Ovary (tissue), 9 donors: Measurements from ENCODE around the gene TNFRSF19. TPM values are rescaled to one million over a fixed set of nuclear protein-coding genes. Genes with fewer than 3 reads are reported as not detected.

Experiments
- DNase-seq, 5 donors: peaks; one replicate each; pipeline ENCODE4 v3.0.0-alpha.2; 2019 to 2020
- H3K27ac ChIP-seq, 2 donors: fragments of 200-600 bp; one replicate each; pipeline versions ENCODE4 v1.5.1 to v1.8.0; 2019 to 2022
- H3K27me3 ChIP-seq: fragments of 200-600 bp; one replicate; pipeline ENCODE4 v1.8.0; 2022
- H3K36me3 ChIP-seq: fragments of 200-600 bp; sonication (generic); one replicate; pipeline ENCODE4 v1.5.1; 2019
- H3K4me1 ChIP-seq: one replicate; pipeline ENCODE4 v1.8.1; 2013; ENCODE audit warnings: mild to moderate bottlenecking, moderate library complexity; ENCODE audit not compliant: insufficient read depth
- H3K4me3 ChIP-seq: fragments of 200-600 bp; sonication (generic); one replicate; pipeline ENCODE4 v1.5.1; 2017
- H3K9me3 ChIP-seq, 2 donors: fragments of 200-600 bp in 1 of 2; sonication (generic) in 1 of 2; one replicate each; pipeline versions ENCODE4 v1.5.1 to v1.8.1; 2013 to 2019; ENCODE audit warnings: mild to moderate bottlenecking in 1 of 2, moderate library complexity in 1 of 2
- EP300 ChIP-seq: sonication (generic); formaldehyde crosslinking; IDR thresholded peaks from one replicate; pipeline ENCODE4 v1.6.1; 2017; ENCODE audit warnings: antibody characterized with exemption
- POLR2A ChIP-seq: fragments of 450-650 bp; IDR thresholded peaks from one replicate; pipeline ENCODE4 v1.6.1; 2017; ENCODE audit warnings: antibody characterized with exemption, mild to moderate bottlenecking, moderate library complexity
- WGBS, 3 donors: extraction: QIAGEN DNeasy Blood & Tissue Kit in 1 of 3; methylation state at CpG; one replicate each; pipeline versions ENCODE4 v1.1.5 to v1.1.7; 2013 to 2017; 5-methylcytosine and 5-hydroxymethylcytosine counted together
- intact Hi-C, 4 donors: fragments of 100-400 bp; cut with DNase I; formaldehyde crosslinking; loops; one replicate each; pipeline versions ENCODE4 v1.11.0 to v1.15.1; 2022 to 2023
- polyA plus RNA-seq, 2 donors: library from polyadenylated mRNA; stranded (reverse); fragments of 200-250 nt in 1 of 2; fragments of 350-450 nt in 1 of 2; fragmentation: Illumina TruSeq in 1 of 2; extraction: RNeasy Lipid Tissue Mini Kit (QIAGEN cat#74804) in 1 of 2; gene quantifications; one replicate each; pipeline ENCODE4 v1.2.3, GENCODE V29; 2013 to 2014
- total RNA-seq, 7 donors: library from RNA; depleted of rRNA in 2 of 7; stranded (reverse); fragments of >200 nt in 2 of 7; fragmentation: NEBNext Ultra II Directional in 3 of 7; extraction: Animal tissue kit (Norgen Biotek cat#: 25700) in 3 of 7; gene quantifications; one replicate each; pipeline versions ENCODE4 v1.1.0 to v1.2.4, GENCODE V29; 2016 to 2023
- TF ChIP-seq, protein P1 (sequence below), 3 donors: fragments of 450-650 bp in 2 of 3; fragments of 200-600 bp in 1 of 3; IDR thresholded peaks; one replicate each; pipeline versions ENCODE4 v1.5.1 to v1.8.0; 2016 to 2022; ENCODE audit warnings: antibody characterized with exemption in 3 of 3, mild to moderate bottlenecking in 1 of 3
- donor health status: DM: no; HTN: no; CAD: no; lungs with moderate emphysema.
- donor health status: DM: no; HTN: no; CAD: no.
- donor health status: Bipolar disorder and iron deficiency.
- donor health status: DM: yes; HTN: yes; CAD: no.
- donor health status: DM: no; HTN: no; CAD: no.
- donor health status: DM: yes; HTN: yes; CAD: no.

The TNFRSF19 gene
- total and polyA plus RNA-seq, 9 donors = 2.6 to 15.3 (median 4.8) TPM

DNA sequence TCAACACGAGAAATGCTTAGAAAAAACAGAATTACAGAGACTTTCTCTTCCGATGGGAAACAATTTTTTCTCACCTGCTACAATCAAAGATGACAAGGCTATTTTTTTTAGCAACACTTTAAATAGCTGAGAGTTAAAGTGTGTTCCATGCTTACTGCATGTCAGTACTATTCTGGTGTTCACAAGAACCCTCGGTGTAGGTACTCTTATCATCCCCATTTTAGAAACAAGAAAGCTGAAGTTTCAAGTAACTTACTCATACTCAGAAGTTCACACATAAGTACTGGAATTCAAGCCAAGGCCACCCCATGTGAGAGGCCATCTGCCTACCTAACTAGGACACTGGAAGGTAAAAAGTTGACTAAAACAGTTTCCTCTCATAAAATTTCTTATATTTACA, 9.0 kb upstream of the TNFRSF19 start:
- H3K27me3 ChIP-seq = no peaks in the 10 kb centered on the region
- H3K4me3 ChIP-seq = no peak overlapping the region
- H3K4me1 ChIP-seq = peaks cover 5% of the 10 kb centered on the region
- no peak overlapping the region for H3K27ac ChIP-seq
- no peak for DNase-seq
- TF ChIP-seq EP300 = no peak
- TF ChIP-seq, protein P1, sequence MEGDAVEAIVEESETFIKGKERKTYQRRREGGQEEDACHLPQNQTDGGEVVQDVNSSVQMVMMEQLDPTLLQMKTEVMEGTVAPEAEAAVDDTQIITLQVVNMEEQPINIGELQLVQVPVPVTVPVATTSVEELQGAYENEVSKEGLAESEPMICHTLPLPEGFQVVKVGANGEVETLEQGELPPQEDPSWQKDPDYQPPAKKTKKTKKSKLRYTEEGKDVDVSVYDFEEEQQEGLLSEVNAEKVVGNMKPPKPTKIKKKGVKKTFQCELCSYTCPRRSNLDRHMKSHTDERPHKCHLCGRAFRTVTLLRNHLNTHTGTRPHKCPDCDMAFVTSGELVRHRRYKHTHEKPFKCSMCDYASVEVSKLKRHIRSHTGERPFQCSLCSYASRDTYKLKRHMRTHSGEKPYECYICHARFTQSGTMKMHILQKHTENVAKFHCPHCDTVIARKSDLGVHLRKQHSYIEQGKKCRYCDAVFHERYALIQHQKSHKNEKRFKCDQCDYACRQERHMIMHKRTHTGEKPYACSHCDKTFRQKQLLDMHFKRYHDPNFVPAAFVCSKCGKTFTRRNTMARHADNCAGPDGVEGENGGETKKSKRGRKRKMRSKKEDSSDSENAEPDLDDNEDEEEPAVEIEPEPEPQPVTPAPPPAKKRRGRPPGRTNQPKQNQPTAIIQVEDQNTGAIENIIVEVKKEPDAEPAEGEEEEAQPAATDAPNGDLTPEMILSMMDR (IDR thresholded peaks at IDR 0.05) = no peak
- no peak for TF ChIP-seq POLR2A
- H3K36me3 ChIP-seq = no peaks in the 10 kb centered on the region
- 74 to 80% (median 77%) methylated on average over 3 of the region's 3 CpGs for WGBS, 3 donors
- H3K9me3 ChIP-seq = no peaks in the 10 kb centered on the region
- intact Hi-C loops = no loop called here

DNA sequence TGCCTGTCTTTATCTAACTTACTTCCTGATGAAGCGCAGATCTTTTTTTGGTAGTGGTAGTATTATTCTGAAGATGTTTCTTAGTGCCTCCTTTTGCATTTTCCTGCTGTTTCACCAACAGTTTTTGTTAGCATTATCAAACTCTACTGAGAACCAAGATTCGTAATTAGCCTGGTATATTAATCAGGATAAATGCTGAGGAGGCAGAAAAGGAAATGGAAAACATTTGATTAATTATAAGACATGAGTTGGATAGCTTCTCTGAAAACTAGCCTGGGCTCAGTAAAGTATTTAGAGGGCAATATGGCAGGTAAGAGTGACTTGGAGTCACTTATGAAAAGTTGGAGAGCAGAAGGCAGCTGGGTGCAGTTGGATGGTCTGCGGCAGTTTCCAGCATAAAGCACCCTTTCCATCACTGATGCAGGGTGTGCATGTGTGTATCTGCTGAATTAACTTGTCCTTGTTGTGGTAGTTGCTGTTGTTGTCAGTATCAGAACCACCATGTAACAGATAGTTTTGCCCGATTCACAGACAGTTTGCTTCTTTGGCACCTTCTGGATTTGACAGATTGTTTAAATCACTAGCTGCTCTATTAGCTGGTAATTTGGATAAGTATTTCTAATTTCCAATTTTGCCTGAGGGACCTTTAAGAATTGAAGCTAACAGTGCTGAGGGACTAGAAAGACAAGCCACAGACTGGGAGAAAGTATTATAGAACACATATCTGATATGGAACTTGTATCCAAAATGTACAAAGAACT, 6.9 kb upstream of the TNFRSF19 start:
- no peak for DNase-seq
- TF ChIP-seq, protein P1 (IDR thresholded peaks at IDR 0.05) = no peak
- TF ChIP-seq POLR2A (no peak), EP300 (no peak)
- Histone ChIP-seq H3K36me3 (no peaks in the 10 kb centered on the region), H3K4me1 (peaks cover 5% of the 10 kb centered on the region), H3K4me3 (no peak overlapping the region), H3K9me3 (no peaks in the 10 kb centered on the region), H3K27ac (no peak overlapping the region), H3K27me3 (no peaks in the 10 kb centered on the region)
- intact Hi-C loops = no loop called here
- 91 to 92% (median 92%) methylated on average over 4 of the region's 4 CpGs for WGBS, 3 donors

DNA sequence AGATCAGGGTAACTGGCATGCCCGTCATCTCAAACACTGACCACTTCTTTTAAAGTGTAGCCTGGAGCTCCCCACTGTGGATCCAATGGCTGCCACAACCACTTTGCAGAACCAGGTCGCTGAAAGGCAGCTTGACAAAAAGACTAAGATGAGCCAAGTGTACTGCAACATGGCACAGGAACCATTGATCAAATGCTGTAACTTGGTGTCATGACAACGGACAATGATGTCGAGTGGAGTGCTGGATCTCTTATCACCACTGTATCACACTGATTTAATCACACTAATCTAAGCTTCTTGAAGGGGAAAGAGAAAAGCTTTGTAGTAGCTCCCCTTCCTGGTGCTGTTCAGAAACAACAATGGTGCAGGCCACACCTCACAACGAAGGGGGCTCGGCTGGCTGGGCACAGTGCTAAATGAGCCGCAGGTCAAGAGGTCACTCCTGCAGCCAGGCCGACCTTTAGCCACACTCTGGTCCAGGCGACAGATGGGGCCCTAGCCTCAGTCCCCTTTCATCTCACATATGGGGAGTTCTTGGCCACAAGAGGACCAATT, 2.2 kb upstream of the TNFRSF19 start:
- no peak for TF ChIP-seq EP300
- TF ChIP-seq POLR2A = no peak
- TF ChIP-seq, protein P1 (IDR thresholded peaks at IDR 0.05) = no peak
- intact Hi-C loops = no loop called here
- H3K4me3 ChIP-seq = no peak overlapping the region
- H3K4me1 ChIP-seq = no peaks in the 10 kb centered on the region
- no peak for DNase-seq
- no peak overlapping the region for H3K27ac ChIP-seq
- WGBS, 3 donors = 64 to 71% (median 70%) methylated on average over 9 of the region's 9 CpGs
- H3K36me3 ChIP-seq = no peaks in the 10 kb centered on the region
- H3K27me3 ChIP-seq = no peaks in the 10 kb centered on the region
- no peaks in the 10 kb centered on the region for H3K9me3 ChIP-seq

DNA sequence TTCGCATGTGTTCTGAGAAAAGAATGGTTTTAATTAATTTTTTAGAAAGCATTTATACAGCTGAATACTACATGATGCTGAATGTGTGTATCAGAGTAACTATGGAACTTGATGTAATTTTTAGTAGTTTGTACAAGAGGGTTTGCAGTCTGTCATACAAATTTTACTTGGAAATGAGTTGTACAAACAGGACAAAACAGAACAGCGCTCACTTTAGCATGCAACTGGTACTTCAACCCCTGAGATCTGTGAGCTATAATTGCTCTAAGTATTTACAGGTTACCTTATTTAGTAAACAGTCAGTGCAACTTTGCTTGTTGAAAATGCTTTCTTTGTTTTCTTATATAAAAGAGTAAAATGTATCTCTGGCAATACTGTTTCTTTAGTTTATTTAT, 706 bp downstream of the TNFRSF19 start:
- no peak for DNase-seq
- Histone ChIP-seq H3K9me3 (no peaks in the 10 kb centered on the region), H3K27ac (no peak overlapping the region), H3K4me1 (no peaks in the 10 kb centered on the region), H3K4me3 (no peak overlapping the region), H3K27me3 (no peaks in the 10 kb centered on the region), H3K36me3 (no peaks in the 10 kb centered on the region)
- 45 to 72% (median 63%) methylated on average over 2 of the region's 2 CpGs for WGBS, 3 donors
- intact Hi-C loops = loop anchor here in 2 of 4 donors (10.0 kb wide), 2 partner anchors 106 to 304 kb away; no protein-coding TSS in a partner anchor
- TF ChIP-seq EP300 = no peak
- no peak for TF ChIP-seq POLR2A
- TF ChIP-seq, protein P1 (IDR thresholded peaks at IDR 0.05) = no peak
